HEK293T (cell line): ENCODE measurements around the gene ADAP1.

Source experiments
- CTCF ChIA-PET: fragments of 350-600 bp; formaldehyde crosslinking; extraction: SDS; loops from one replicate; lab custom pipeline; 2021; ENCODE audit warnings: antibody characterized with exemption, inconsistent platforms; lab: Yijun Ruan, JAX
- POLR2A ChIA-PET: fragments of 350-600 bp; formaldehyde crosslinking; extraction: SDS; loops from one replicate; lab custom pipeline; 2020; ENCODE audit warnings: antibody characterized with exemption, inconsistent platforms; lab: Yijun Ruan, JAX
- DNase-seq: peaks from one replicate; pipeline ENCODE4 v3.0.0; 2012; ENCODE audit warnings: mixed read lengths; ENCODE audit errors: extremely low spot score
- ARNT ChIP-seq: fragments of 450-650 bp; IDR thresholded peaks from 2 replicates; pipeline ENCODE4 v1.6.1; 2017; ENCODE audit warnings: mild to moderate bottlenecking
- BHLHE40 ChIP-seq: fragments of 450-650 bp; IDR thresholded peaks from 2 replicates; pipeline ENCODE4 v1.6.1; 2016; ENCODE audit warnings: mild to moderate bottlenecking, moderate library complexity, borderline replicate concordance
- CTBP1 ChIP-seq: fragments of 450-650 bp; IDR thresholded peaks from 2 replicates; pipeline ENCODE4 v1.6.1; 2016; ENCODE audit warnings: borderline replicate concordance
- ELF4 ChIP-seq: fragments of 450-650 bp; IDR thresholded peaks from 2 replicates; pipeline ENCODE4 v1.6.1; 2017; ENCODE audit warnings: antibody characterized with exemption
- FOXA1 ChIP-seq: fragments of 450-650 bp; IDR thresholded peaks from 2 replicates; pipeline ENCODE4 v1.6.1; 2016; ENCODE audit warnings: mild to moderate bottlenecking
- FOXK2 ChIP-seq: fragments of 450-650 bp; IDR thresholded peaks from 2 replicates; pipeline ENCODE4 v1.6.1; 2016; ENCODE audit warnings: mild to moderate bottlenecking
- FOXM1 ChIP-seq: fragments of 450-650 bp; IDR thresholded peaks from 2 replicates; pipeline ENCODE4 v1.6.1; 2017; ENCODE audit warnings: mild to moderate bottlenecking, borderline replicate concordance
- HDGF ChIP-seq: fragments of 450-650 bp; IDR thresholded peaks from 2 replicates; pipeline ENCODE4 v1.6.1; 2017; ENCODE audit warnings: antibody characterized with exemption, borderline replicate concordance
- L3MBTL2 ChIP-seq: fragments of 450-650 bp; conservative IDR thresholded peaks from 2 replicates; pipeline ENCODE4 v1.6.1; 2016; ENCODE audit warnings: mild to moderate bottlenecking
- LEF1 ChIP-seq: fragments of 450-650 bp; IDR thresholded peaks from 2 replicates; pipeline ENCODE4 v1.6.1; 2017; ENCODE audit warnings: mild to moderate bottlenecking, borderline replicate concordance
- NFRKB ChIP-seq: fragments of 450-650 bp; IDR thresholded peaks from 2 replicates; pipeline ENCODE4 v1.6.1; 2016; ENCODE audit warnings: mild to moderate bottlenecking, moderate library complexity
- SP1 ChIP-seq: fragments of 450-650 bp; IDR thresholded peaks from 2 replicates; pipeline ENCODE4 v1.6.1; 2017
- SUZ12 ChIP-seq: fragments of 450-650 bp; IDR thresholded peaks from 2 replicates; pipeline ENCODE4 v1.6.1; 2016; ENCODE audit warnings: mild to moderate bottlenecking
- TARDBP ChIP-seq: fragments of 450-650 bp; IDR thresholded peaks from 2 replicates; pipeline ENCODE4 v1.6.1; 2016
- ZNF384 ChIP-seq: fragments of 450-650 bp; IDR thresholded peaks from 2 replicates; pipeline ENCODE4 v1.6.1; 2016
- TF ChIP-seq, protein P1 (sequence below): fragments of 450-650 bp; IDR thresholded peaks from 2 replicates; pipeline ENCODE4 v1.6.1; 2016

The ADAP1 gene

GRCh38 chr7:979886-980571 lies 25.5 kb upstream of the ADAP1 start:
- no peak for TF ChIP-seq ZNF384
- no peak for TF ChIP-seq ARNT
- no peak for TF ChIP-seq NFRKB
- no peak for TF ChIP-seq FOXK2
- TF ChIP-seq BHLHE40 = no peak
- TF ChIP-seq FOXM1 = no peak
- TF ChIP-seq HDGF = no peak
- no peak for TF ChIP-seq TARDBP
- TF ChIP-seq SUZ12 = no peak
- TF ChIP-seq FOXA1 = no peak
- TF ChIP-seq SP1 = no peak
- no peak for TF ChIP-seq L3MBTL2
- TF ChIP-seq ELF4 = no peak
- TF ChIP-seq LEF1 = no peak
- TF ChIP-seq CTBP1 = no peak
- DNase-seq = no peak
- ChIA-PET CTCF (no interaction called here), POLR2A (no interaction called here)

DNA sequence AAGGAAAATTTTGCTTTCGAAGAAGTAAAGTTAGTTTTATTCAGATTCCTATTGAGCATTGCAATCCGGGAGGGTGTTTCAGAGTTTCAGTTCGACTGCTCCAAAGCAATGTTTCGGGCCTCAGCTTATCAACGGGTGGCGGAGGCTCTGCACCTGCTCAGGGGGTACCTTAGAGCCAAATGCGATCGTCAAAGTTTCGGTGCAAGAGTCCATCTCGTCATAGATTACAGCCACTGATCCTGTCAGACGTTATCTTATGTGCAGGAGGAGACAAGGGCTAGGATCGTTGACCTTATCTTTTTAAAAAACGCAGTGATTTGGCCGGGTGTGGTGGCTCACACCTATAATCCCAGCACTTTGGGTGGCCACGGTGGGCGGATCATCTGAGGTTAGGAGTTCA lies 24.7 kb upstream of the ADAP1 start:
- DNase-seq = no peak
- TF ChIP-seq HDGF = no peak
- ChIA-PET POLR2A (interaction anchor here (1.3 kb wide), 1 partner anchor 14 kb away, joined by 4 read pairs; no protein-coding TSS in a partner anchor), CTCF (no interaction called here)

- no peak for DNase-seq
- TF ChIP-seq CTBP1 (no peak), ARNT (no peak), FOXK2 (no peak), NFRKB (no peak), SUZ12 (no peak), FOXM1 (no peak), TARDBP (no peak), BHLHE40 (no peak), SP1 (no peak), ELF4 (no peak), ZNF384 (no peak), HDGF (no peak), LEF1 (no peak), L3MBTL2 (no peak), FOXA1 (no peak)
- TF ChIP-seq, protein P1, sequence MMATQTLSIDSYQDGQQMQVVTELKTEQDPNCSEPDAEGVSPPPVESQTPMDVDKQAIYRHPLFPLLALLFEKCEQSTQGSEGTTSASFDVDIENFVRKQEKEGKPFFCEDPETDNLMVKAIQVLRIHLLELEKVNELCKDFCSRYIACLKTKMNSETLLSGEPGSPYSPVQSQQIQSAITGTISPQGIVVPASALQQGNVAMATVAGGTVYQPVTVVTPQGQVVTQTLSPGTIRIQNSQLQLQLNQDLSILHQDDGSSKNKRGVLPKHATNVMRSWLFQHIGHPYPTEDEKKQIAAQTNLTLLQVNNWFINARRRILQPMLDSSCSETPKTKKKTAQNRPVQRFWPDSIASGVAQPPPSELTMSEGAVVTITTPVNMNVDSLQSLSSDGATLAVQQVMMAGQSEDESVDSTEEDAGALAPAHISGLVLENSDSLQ = no peak
- ChIA-PET CTCF (interaction anchor here (1.1 kb wide), 1 partner anchor 11 kb away, joined by 4 read pairs; no protein-coding TSS in a partner anchor), POLR2A (interaction anchor here (1.3 kb wide), 1 partner anchor 14 kb away, joined by 4 read pairs; no protein-coding TSS in a partner anchor)
These were observed 24.1 kb upstream of the ADAP1 start for GRCh38 chr7:978416-979091.

DNA sequence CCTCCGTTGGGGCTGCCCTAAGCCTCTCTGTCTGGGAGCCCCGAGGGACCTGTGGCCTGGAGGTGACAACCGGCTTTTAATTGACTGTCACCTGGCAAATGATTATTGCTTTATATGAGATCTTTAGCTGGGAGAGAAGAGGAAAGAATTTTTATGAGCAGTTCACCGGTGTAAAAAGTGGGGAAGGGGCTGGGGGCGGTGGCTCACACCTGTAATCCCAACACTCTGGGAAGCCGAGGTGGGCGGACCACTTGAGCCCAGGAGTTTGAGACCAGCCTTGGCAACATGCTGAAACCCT lies 23.5 kb upstream of the ADAP1 start:
- ChIA-PET CTCF (interaction anchor here (1.1 kb wide), 1 partner anchor 11 kb away, joined by 4 read pairs; no protein-coding TSS in a partner anchor), POLR2A (interaction anchor here (1.3 kb wide), 1 partner anchor 15 kb away, joined by 4 read pairs; no protein-coding TSS in a partner anchor)
- TF ChIP-seq SUZ12 (no peak), TARDBP (no peak), FOXA1 (no peak), LEF1 (no peak), CTBP1 (no peak), BHLHE40 (no peak)
- no peak for DNase-seq

DNA sequence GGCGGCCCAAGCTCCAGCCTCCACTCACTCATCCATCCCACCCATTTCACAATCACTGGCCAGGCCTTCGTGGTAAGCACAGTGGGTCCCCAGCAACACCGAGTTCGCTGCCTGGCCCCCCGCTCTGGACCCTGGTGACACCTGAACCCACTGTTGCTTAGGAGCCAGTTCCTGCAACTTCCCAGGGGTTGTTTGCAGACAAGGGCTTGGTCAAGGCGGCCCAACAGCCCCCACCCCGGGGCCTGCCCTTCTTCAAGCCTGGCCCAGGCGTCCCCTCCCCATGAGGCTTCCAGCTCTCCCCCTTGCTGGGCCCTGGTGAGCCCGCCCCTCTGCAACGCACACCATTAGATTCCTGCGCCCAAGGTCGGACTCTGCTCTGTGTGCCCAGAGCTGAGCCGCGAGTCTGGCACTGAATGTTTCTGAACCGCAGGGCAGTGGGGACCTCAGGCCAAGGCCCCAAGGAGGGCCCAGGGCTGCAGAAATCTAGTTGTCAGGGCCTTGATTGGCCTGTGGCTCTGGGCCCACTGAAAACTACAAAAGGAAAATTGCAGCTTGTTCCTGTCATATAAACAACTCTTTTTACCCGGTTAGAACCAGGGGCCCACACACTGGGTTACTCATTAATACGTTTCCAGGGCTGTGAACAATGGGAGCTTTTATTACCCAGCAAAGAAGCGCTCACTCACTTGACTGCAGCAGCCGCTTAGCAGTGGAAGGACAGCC lies 23.0 kb upstream of the ADAP1 start:
- DNase-seq = no peak
- TF ChIP-seq BHLHE40 (no peak), LEF1 (no peak), CTBP1 (no peak), FOXA1 (no peak), NFRKB (no peak), SP1 (no peak), FOXK2 (no peak), SUZ12 (no peak), FOXM1 (no peak), ARNT (no peak), ELF4 (no peak), HDGF (no peak), ZNF384 (no peak), TARDBP (no peak), L3MBTL2 (no peak)
- TF ChIP-seq, protein P1 = no peak
- ChIA-PET CTCF (interaction anchor here (0.6 kb wide), 1 partner anchor 1303 kb away, joined by 3 read pairs; no protein-coding TSS in a partner anchor), POLR2A (interaction anchor here (1.3 kb wide), 1 partner anchor 15 kb away, joined by 4 read pairs; no protein-coding TSS in a partner anchor)
